M059J (cell line): ENCODE results near the gene NNT. TPM values are rescaled to one million over a fixed set of nuclear protein-coding genes. Genes with fewer than 3 reads are reported as not detected.
"Not testable (repeated sequence)": the region's sequence is repeated elsewhere in the genome, so short reads cannot be mapped to it uniquely, and the experiment has no call there.

Source experiments
- DNase-seq: peaks from one replicate; pipeline ENCODE4 v3.0.0-alpha.2; 2012; ENCODE audit warnings: low read depth
- total RNA-seq: library from RNA; depleted of rRNA; stranded (reverse); fragments of >200 nt; shearing (Covaris generic); gene quantifications from 2 replicates; pipeline ENCODE4 v1.2.3, GENCODE V29; 2014; rRNA removed

The NNT gene
- total RNA-seq, 1 experiment from 2014 or later: 76.1 TPM

GRCh38 chr5:43704243-43704642 is 101.3 kb downstream of the NNT start:
- no peak for DNase-seq

- DNase-seq: not testable (repeated sequence)
These were observed 103.6 kb downstream of the NNT start for GRCh38 chr5:43706576-43706975.

- peak; percentile 77 for DNase-seq
These were observed 108.5 kb downstream of the NNT start for GRCh38 chr5:43711496-43711895.

- DNase-seq: no peak
These were observed 109.1 kb downstream of the NNT start for GRCh38 chr5:43712081-43712480.

GRCh38 chr5:43719783-43720182 is 116.8 kb downstream of the NNT start:
- DNase-seq: not testable (repeated sequence)

GRCh38 chr5:43728581-43728980 is 125.6 kb downstream of the NNT start:
- DNase-seq: no peak

GRCh38 chr5:43729846-43730478 is 127.0 kb downstream of the NNT start:
- DNase-seq: peak; percentile 24

- no peak for DNase-seq
These were observed 127.9 kb downstream of the NNT start for GRCh38 chr5:43730832-43731342.

- DNase-seq: no peak
These were observed 128.6 kb downstream of the NNT start for GRCh38 chr5:43731573-43731972.

- DNase-seq: not testable (repeated sequence)
These were observed 143.1 kb downstream of the NNT start for GRCh38 chr5:43745923-43746548.

- no peak for DNase-seq
These were observed 147.8 kb downstream of the NNT start for GRCh38 chr5:43750809-43751208.

GRCh38 chr5:43753069-43753468 is 150.1 kb downstream of the NNT start:
- DNase-seq: no peak

Other genes starting within 250 kb of the NNT start
- gene CCL28, start 190.8 kb upstream of the NNT start, total RNA-seq: not detected in 2 replicates
- gene TMEM267, start 119.3 kb upstream of the NNT start, total RNA-seq: 13.8 and 24.1 TPM in 2 replicates
- 12.6 and 15.5 TPM in 2 replicates for gene C5orf34, start 88.0 kb upstream of the NNT start, total RNA-seq
- gene PAIP1, start 46.1 kb upstream of the NNT start, total RNA-seq: 155 and 192 TPM in 2 replicates